ENCODE results near the gene CDHR5. TPM values are rescaled to one million over a fixed set of nuclear protein-coding genes. Genes with fewer than 3 reads are reported as not detected.

CDHR5 gene
- not detected for polyA plus RNA-seq (2013, experiment 1 of 2)
- polyA plus RNA-seq (2013, experiment 2 of 2), result not detected

GRCh38 chr11:624705-625635 lies at the start of gene CDHR5:
Gene CDHR5 (minus strand): TSS chr11:624955. CDS start chr11:624902, 53 bp downstream.
- Histone ChIP-seq H2AK5ac (ENCODE audit: low read depth, low read length) (peak within 1 kb of the TSS; percentile 75), H3K4me3 (ENCODE audit: low read length in 2 of 2) (no peak within 1 kb of the TSS), H2BK5ac (ENCODE audit: low read length) (peak within 1 kb of the TSS; percentile 82), H3K23ac (ENCODE audit: low read depth, low read length, poor library complexity) (peak within 1 kb of the TSS; percentile 31), H3K36me3 (replicated peaks in 1 of 2; ENCODE audit: control insufficient read depth in 2 of 2, insufficient read depth in 2 of 2, low read length in 2 of 2) (peaks cover 0 to 3% of the 10 kb centered on the region in 2 donors), H2BK120ac (ENCODE audit: low read depth, low read length) (no peak within 1 kb of the TSS), H4K8ac (ENCODE audit: low read depth, low read length) (no peak within 1 kb of the TSS), H2BK12ac (ENCODE audit: low read length) (no peak within 1 kb of the TSS), H3K4me1 (ENCODE audit: control insufficient read depth in 2 of 2, insufficient read depth in 1 of 2, low read depth in 1 of 2, low read length in 2 of 2) (peaks cover 0 to 1% of the 10 kb centered on the region in 2 donors), H3K27ac (replicated peaks; ENCODE audit: low read length) (no peak within 1 kb of the TSS), H2BK15ac (ENCODE audit: low read length) (no peak within 1 kb of the TSS), H2AFZ (ENCODE audit: low read length) (no peak within 1 kb of the TSS), H3K27me3 (ENCODE audit: control insufficient read depth in 3 of 3, insufficient read depth in 3 of 3, low read depth in 1 of 3, low read length in 3 of 3) (peaks cover 0 to 11% (median 0%) of the 10 kb centered on the region in 3 experiments), H3K14ac (ENCODE audit: low read length) (no peak within 1 kb of the TSS), H3K4ac (ENCODE audit: low read length) (no peak within 1 kb of the TSS), H4K91ac (ENCODE audit: low read depth, low read length, poor library complexity) (no peak within 1 kb of the TSS), H3K4me2 (ENCODE audit: insufficient read depth, low read length, poor library complexity, severe bottlenecking) (no peak within 1 kb of the TSS), H3K9me3 (replicated peaks in 1 of 2; ENCODE audit: control insufficient read depth in 2 of 2, insufficient read depth in 1 of 2, low read depth in 1 of 2, low read length in 2 of 2) (peaks cover 0 to 2% of the 10 kb centered on the region in 2 donors), H3K18ac (ENCODE audit: low read length) (no peak within 1 kb of the TSS), H3K9ac (ENCODE audit: low read depth, low read length, poor library complexity) (peak within 1 kb of the TSS; percentile 50), H3K79me1 (ENCODE audit: low read depth, low read length) (no peaks in the 10 kb centered on the region)
- DNase-seq (ENCODE audit: low spot score), result no peak
- WGBS, 2 donors (ENCODE audit: extremely low coverage in 2 of 2, insufficient read length in 2 of 2, insufficient replicate concordance in 1 of 2), result no CpG with 5 or more reads among the region's 33 CpGs

DNA sequence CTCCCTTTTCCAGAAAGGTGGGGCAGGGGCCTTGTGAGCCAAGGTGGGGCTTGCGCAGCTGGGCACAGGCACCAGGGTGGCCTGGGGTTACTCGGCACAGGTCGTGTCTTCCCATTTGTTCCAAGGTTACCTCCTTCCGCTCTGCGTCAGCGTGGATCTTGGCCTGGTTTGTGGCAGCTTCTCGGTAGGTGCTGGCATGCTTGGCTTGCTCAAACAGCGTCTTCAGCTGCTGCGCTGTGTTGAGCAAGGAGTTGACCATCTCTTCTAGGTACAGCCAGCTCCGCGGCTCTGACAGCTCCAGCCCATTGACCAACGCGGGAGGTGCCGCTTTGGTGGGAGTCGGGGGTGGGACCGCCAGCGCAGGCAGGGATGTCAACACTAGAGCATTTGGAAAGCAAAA lies 49.7 kb upstream of the CDHR5 start:
- H3K4me2 ChIP-seq (ENCODE audit: insufficient read depth, low read length, poor library complexity, severe bottlenecking), result no peak overlapping the region
- no peaks in the 10 kb centered on the region for H3K79me1 ChIP-seq (ENCODE audit: low read depth, low read length)
- no peak overlapping the region for H2AK5ac ChIP-seq (ENCODE audit: low read depth, low read length)
- H3K27me3 ChIP-seq (ENCODE audit: control insufficient read depth in 3 of 3, insufficient read depth in 3 of 3, low read depth in 1 of 3, low read length in 3 of 3), result no peaks in the 10 kb centered on the region
- H4K8ac ChIP-seq (ENCODE audit: low read depth, low read length), result no peak overlapping the region
- no peak overlapping the region for H3K9ac ChIP-seq (ENCODE audit: low read depth, low read length, poor library complexity)
- no peak overlapping the region for H2BK120ac ChIP-seq (ENCODE audit: low read depth, low read length)
- no peak overlapping the region for H4K91ac ChIP-seq (ENCODE audit: low read depth, low read length, poor library complexity)
- H3K4me1 ChIP-seq (ENCODE audit: control insufficient read depth in 2 of 2, insufficient read depth in 1 of 2, low read depth in 1 of 2, low read length in 2 of 2), result no peaks in the 10 kb centered on the region
- H3K27ac ChIP-seq (replicated peaks; ENCODE audit: low read length), result no peak overlapping the region
- H2BK5ac ChIP-seq (ENCODE audit: low read length), result no peak overlapping the region
- H2BK12ac ChIP-seq (ENCODE audit: low read length), result no peak overlapping the region
- no peak overlapping the region for H3K23ac ChIP-seq (ENCODE audit: low read depth, low read length, poor library complexity)
- no peak overlapping the region for H3K14ac ChIP-seq (ENCODE audit: low read length)
- H3K36me3 ChIP-seq (replicated peaks in 1 of 2; ENCODE audit: control insufficient read depth in 2 of 2, insufficient read depth in 2 of 2, low read length in 2 of 2), result peaks cover 28 to 72% of the 10 kb centered on the region in 2 donors
- H3K4me3 ChIP-seq (ENCODE audit: low read length in 2 of 2), result no peak overlapping the region
- H3K18ac ChIP-seq (ENCODE audit: low read length), result no peak overlapping the region
- H3K4ac ChIP-seq (ENCODE audit: low read length), result no peak overlapping the region
- WGBS, 2 donors (ENCODE audit: extremely low coverage in 2 of 2, insufficient read length in 2 of 2, insufficient replicate concordance in 1 of 2), result no CpG with 5 or more reads among the region's 17 CpGs
- H3K9me3 ChIP-seq (replicated peaks in 1 of 2; ENCODE audit: control insufficient read depth in 2 of 2, insufficient read depth in 1 of 2, low read depth in 1 of 2, low read length in 2 of 2), result peaks cover 0 to 2% of the 10 kb centered on the region in 2 donors
- DNase-seq (ENCODE audit: low spot score), result no peak
- H2BK15ac ChIP-seq (ENCODE audit: low read length), result no peak overlapping the region
- H2AFZ ChIP-seq (ENCODE audit: low read length), result no peak overlapping the region

DNA sequence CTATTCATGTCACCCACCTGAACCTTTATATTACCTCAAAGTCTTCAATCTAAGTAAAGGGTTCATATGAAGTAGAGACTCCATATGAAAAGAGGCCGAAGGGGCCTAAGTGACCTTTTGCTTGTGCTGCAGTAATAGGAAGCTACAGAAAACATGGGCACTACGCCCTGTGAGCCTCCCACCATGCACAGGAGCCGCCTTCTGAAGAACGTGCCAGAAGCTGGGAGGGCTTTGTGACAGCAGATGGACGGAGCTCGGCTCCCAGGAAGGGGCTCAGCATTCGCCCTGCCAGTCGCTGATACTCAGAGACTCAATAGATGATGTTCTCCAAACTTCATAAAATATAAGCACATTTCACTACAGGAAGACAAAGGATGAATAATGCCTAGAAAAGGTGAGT lies 49.1 kb upstream of the CDHR5 start:
- Histone ChIP-seq H2AFZ (ENCODE audit: low read length) (no peak overlapping the region), H2BK5ac (ENCODE audit: low read length) (no peak overlapping the region), H3K27ac (replicated peaks; ENCODE audit: low read length) (no peak overlapping the region), H2BK15ac (ENCODE audit: low read length) (no peak overlapping the region), H3K9me3 (replicated peaks in 1 of 2; ENCODE audit: control insufficient read depth in 2 of 2, insufficient read depth in 1 of 2, low read depth in 1 of 2, low read length in 2 of 2) (peaks cover 0 to 2% of the 10 kb centered on the region in 2 donors), H4K8ac (ENCODE audit: low read depth, low read length) (no peak overlapping the region), H2BK12ac (ENCODE audit: low read length) (no peak overlapping the region), H3K9ac (ENCODE audit: low read depth, low read length, poor library complexity) (no peak overlapping the region), H4K91ac (ENCODE audit: low read depth, low read length, poor library complexity) (no peak overlapping the region), H2BK120ac (ENCODE audit: low read depth, low read length) (no peak overlapping the region), H3K4me2 (ENCODE audit: insufficient read depth, low read length, poor library complexity, severe bottlenecking) (no peak overlapping the region), H3K36me3 (replicated peaks in 1 of 2; ENCODE audit: control insufficient read depth in 2 of 2, insufficient read depth in 2 of 2, low read length in 2 of 2) (peaks cover 26 to 71% of the 10 kb centered on the region in 2 donors), H3K4me3 (ENCODE audit: low read length in 2 of 2) (no peak overlapping the region), H3K79me1 (ENCODE audit: low read depth, low read length) (no peaks in the 10 kb centered on the region), H3K18ac (ENCODE audit: low read length) (no peak overlapping the region), H2AK5ac (ENCODE audit: low read depth, low read length) (no peak overlapping the region), H3K4ac (ENCODE audit: low read length) (no peak overlapping the region), H3K14ac (ENCODE audit: low read length) (no peak overlapping the region), H3K27me3 (ENCODE audit: control insufficient read depth in 3 of 3, insufficient read depth in 3 of 3, low read depth in 1 of 3, low read length in 3 of 3) (no peaks in the 10 kb centered on the region), H3K4me1 (ENCODE audit: control insufficient read depth in 2 of 2, insufficient read depth in 1 of 2, low read depth in 1 of 2, low read length in 2 of 2) (no peaks in the 10 kb centered on the region), H3K23ac (ENCODE audit: low read depth, low read length, poor library complexity) (no peak overlapping the region)
- no peak for DNase-seq (ENCODE audit: low spot score)
- WGBS, 2 donors (ENCODE audit: extremely low coverage in 2 of 2, insufficient read length in 2 of 2, insufficient replicate concordance in 1 of 2), result no CpG with 5 or more reads among the region's 8 CpGs

- H3K27me3 ChIP-seq (ENCODE audit: control insufficient read depth in 3 of 3, insufficient read depth in 3 of 3, low read depth in 1 of 3, low read length in 3 of 3), result no peaks in the 10 kb centered on the region
- H2AK5ac ChIP-seq (ENCODE audit: low read depth, low read length), result no peak overlapping the region
- H4K91ac ChIP-seq (ENCODE audit: low read depth, low read length, poor library complexity), result no peak overlapping the region
- no CpG with 5 or more reads among the region's 11 CpGs for WGBS, 2 donors (ENCODE audit: extremely low coverage in 2 of 2, insufficient read length in 2 of 2, insufficient replicate concordance in 1 of 2)
- no peak overlapping the region for H3K18ac ChIP-seq (ENCODE audit: low read length)
- peaks cover 2% of the 10 kb centered on the region for H3K79me1 ChIP-seq (ENCODE audit: low read depth, low read length)
- no peak overlapping the region for H4K8ac ChIP-seq (ENCODE audit: low read depth, low read length)
- no peak overlapping the region for H3K27ac ChIP-seq (replicated peaks; ENCODE audit: low read length)
- no peaks in the 10 kb centered on the region for H3K4me1 ChIP-seq (ENCODE audit: control insufficient read depth in 2 of 2, insufficient read depth in 1 of 2, low read depth in 1 of 2, low read length in 2 of 2)
- H2AFZ ChIP-seq (ENCODE audit: low read length), result no peak overlapping the region
- H2BK12ac ChIP-seq (ENCODE audit: low read length), result no peak overlapping the region
- no peak overlapping the region for H3K4ac ChIP-seq (ENCODE audit: low read length)
- H2BK5ac ChIP-seq (ENCODE audit: low read length), result no peak overlapping the region
- H3K4me3 ChIP-seq (ENCODE audit: low read length in 2 of 2), result no peak overlapping the region
- no peak overlapping the region for H2BK15ac ChIP-seq (ENCODE audit: low read length)
- no peak overlapping the region for H2BK120ac ChIP-seq (ENCODE audit: low read depth, low read length)
- H3K9me3 ChIP-seq (replicated peaks in 1 of 2; ENCODE audit: control insufficient read depth in 2 of 2, insufficient read depth in 1 of 2, low read depth in 1 of 2, low read length in 2 of 2), result peaks cover 2 to 5% of the 10 kb centered on the region in 2 donors
- H3K23ac ChIP-seq (ENCODE audit: low read depth, low read length, poor library complexity), result no peak overlapping the region
- H3K9ac ChIP-seq (ENCODE audit: low read depth, low read length, poor library complexity), result no peak overlapping the region
- no peak for DNase-seq (ENCODE audit: low spot score)
- no peak overlapping the region for H3K4me2 ChIP-seq (ENCODE audit: insufficient read depth, low read length, poor library complexity, severe bottlenecking)
- peaks cover 15 to 64% of the 10 kb centered on the region in 2 donors for H3K36me3 ChIP-seq (replicated peaks in 1 of 2; ENCODE audit: control insufficient read depth in 2 of 2, insufficient read depth in 2 of 2, low read length in 2 of 2)
- no peak overlapping the region for H3K14ac ChIP-seq (ENCODE audit: low read length)
Observed at GRCh38 chr11:665704-666281, 41.0 kb upstream of the CDHR5 start.

All from neuronal stem cell (in vitro differentiated cells).